ENCODE measurements around the gene TMEM151B. TPM values are rescaled to one million over a fixed set of nuclear protein-coding genes. Genes with fewer than 3 reads are reported as not detected.
A peak's percentile ranks its signal among the peaks of the same experiment; 100 is the strongest.

TMEM151B gene
- total and polyA plus RNA-seq, 2 of the 13 experiments (the other 11 are each of a cell fraction or from before 2014, with no cell fraction given): not detected

DNA sequence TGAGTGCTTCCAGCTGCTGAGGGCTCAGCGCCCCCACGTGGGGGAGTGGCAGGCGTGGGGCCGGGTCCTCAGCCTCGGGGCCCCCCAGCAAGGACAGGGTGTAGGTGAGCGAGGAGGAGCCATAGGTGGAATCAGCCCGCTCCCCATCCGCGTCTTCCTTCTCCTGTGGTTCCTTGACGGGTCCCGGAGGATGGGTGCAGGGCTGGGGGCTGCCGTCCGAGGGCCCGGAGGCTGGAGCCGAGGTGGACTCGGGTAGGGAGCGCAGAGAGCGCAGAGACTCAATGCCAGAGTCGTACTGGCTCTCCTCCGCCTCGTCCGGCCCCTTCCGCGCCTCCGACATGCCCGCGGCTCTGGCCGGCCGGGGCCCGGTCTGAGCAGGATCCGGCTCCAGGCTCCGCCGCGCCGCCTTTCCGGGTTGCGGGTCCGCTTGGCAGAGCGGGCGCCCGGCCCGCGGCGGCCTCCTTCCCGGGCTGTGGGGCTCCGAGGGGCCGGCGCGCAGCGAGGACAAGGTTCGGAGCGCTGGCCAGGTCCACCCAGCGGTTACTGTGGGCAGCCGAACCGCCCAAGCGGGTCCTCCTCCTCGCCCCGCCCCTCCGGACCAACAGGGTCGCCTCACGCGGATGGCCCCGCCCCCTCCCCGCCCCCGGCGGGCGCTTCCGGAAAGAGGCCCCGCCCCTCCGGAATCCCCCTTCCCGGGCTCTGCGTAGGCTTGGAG lies 5.1 kb upstream of the TMEM151B start, which contains the start of gene NFKBIE (continued):
- peak; percentile 79; the same call in 1 of the 2 replicates for TF ChIP-seq ZNF547 (CRISPR knock-in tag; IDR thresholded peaks at IDR 0.05)
- no peak for TF ChIP-seq ZNF256 (CRISPR knock-in tag; conservative IDR thresholded peaks at IDR 0.05)
- no peak; the same call in 1 of the 2 replicates for TF ChIP-seq ZNF816 (CRISPR knock-in tag; IDR thresholded peaks at IDR 0.05; ENCODE audit: borderline replicate concordance)
- TF ChIP-seq, protein P1, sequence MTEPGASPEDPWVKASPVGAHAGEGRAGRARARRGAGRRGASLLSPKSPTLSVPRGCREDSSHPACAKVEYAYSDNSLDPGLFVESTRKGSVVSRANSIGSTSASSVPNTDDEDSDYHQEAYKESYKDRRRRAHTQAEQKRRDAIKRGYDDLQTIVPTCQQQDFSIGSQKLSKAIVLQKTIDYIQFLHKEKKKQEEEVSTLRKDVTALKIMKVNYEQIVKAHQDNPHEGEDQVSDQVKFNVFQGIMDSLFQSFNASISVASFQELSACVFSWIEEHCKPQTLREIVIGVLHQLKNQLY (CRISPR knock-in tag; IDR thresholded peaks at IDR 0.05): no peak
- peak; percentile 93 for TF ChIP-seq POLR2G (IDR thresholded peaks at IDR 0.05; ENCODE audit: low read depth, low read length)
- TF ChIP-seq SP5 (CRISPR knock-in tag; IDR thresholded peaks at IDR 0.05; ENCODE audit: borderline replicate concordance, low read depth): peak; percentile 49
- TF ChIP-seq DMAP1 (CRISPR knock-in tag; IDR thresholded peaks at IDR 0.05): no peak; the same call in 1 of the 2 replicates
- TF ChIP-seq, protein P2, sequence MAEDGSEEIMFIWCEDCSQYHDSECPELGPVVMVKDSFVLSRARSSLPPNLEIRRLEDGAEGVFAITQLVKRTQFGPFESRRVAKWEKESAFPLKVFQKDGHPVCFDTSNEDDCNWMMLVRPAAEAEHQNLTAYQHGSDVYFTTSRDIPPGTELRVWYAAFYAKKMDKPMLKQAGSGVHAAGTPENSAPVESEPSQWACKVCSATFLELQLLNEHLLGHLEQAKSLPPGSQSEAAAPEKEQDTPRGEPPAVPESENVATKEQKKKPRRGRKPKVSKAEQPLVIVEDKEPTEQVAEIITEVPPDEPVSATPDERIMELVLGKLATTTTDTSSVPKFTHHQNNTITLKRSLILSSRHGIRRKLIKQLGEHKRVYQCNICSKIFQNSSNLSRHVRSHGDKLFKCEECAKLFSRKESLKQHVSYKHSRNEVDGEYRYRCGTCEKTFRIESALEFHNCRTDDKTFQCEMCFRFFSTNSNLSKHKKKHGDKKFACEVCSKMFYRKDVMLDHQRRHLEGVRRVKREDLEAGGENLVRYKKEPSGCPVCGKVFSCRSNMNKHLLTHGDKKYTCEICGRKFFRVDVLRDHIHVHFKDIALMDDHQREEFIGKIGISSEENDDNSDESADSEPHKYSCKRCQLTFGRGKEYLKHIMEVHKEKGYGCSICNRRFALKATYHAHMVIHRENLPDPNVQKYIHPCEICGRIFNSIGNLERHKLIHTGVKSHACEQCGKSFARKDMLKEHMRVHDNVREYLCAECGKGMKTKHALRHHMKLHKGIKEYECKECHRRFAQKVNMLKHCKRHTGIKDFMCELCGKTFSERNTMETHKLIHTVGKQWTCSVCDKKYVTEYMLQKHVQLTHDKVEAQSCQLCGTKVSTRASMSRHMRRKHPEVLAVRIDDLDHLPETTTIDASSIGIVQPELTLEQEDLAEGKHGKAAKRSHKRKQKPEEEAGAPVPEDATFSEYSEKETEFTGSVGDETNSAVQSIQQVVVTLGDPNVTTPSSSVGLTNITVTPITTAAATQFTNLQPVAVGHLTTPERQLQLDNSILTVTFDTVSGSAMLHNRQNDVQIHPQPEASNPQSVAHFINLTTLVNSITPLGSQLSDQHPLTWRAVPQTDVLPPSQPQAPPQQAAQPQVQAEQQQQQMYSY (CRISPR knock-in tag; IDR thresholded peaks at IDR 0.05): peak; percentile 63; the same call in 1 of the 2 replicates
- no peak for TF ChIP-seq ARNT (IDR thresholded peaks at IDR 0.05)
- TF ChIP-seq, protein P3, sequence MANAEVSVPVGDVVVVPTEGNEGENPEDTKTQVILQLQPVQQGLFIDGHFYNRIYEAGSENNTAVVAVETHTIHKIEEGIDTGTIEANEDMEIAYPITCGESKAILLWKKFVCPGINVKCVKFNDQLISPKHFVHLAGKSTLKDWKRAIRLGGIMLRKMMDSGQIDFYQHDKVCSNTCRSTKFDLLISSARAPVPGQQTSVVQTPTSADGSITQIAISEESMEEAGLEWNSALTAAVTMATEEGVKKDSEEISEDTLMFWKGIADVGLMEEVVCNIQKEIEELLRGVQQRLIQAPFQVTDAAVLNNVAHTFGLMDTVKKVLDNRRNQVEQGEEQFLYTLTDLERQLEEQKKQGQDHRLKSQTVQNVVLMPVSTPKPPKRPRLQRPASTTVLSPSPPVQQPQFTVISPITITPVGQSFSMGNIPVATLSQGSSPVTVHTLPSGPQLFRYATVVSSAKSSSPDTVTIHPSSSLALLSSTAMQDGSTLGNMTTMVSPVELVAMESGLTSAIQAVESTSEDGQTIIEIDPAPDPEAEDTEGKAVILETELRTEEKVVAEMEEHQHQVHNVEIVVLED (CRISPR knock-in tag; IDR thresholded peaks at IDR 0.05; ENCODE audit: borderline replicate concordance): no peak
- TF ChIP-seq, protein P4, sequence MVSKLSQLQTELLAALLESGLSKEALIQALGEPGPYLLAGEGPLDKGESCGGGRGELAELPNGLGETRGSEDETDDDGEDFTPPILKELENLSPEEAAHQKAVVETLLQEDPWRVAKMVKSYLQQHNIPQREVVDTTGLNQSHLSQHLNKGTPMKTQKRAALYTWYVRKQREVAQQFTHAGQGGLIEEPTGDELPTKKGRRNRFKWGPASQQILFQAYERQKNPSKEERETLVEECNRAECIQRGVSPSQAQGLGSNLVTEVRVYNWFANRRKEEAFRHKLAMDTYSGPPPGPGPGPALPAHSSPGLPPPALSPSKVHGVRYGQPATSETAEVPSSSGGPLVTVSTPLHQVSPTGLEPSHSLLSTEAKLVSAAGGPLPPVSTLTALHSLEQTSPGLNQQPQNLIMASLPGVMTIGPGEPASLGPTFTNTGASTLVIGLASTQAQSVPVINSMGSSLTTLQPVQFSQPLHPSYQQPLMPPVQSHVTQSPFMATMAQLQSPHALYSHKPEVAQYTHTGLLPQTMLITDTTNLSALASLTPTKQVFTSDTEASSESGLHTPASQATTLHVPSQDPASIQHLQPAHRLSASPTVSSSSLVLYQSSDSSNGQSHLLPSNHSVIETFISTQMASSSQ (IDR thresholded peaks at IDR 0.05; ENCODE audit: low read depth): no peak
- TF ChIP-seq, protein P4 (CRISPR knock-in tag; IDR thresholded peaks at IDR 0.05; ENCODE audit: borderline replicate concordance): peak; percentile 29; the same call in 1 of the 2 replicates
- no peak for TF ChIP-seq MED8 (CRISPR knock-in tag; IDR thresholded peaks at IDR 0.05; ENCODE audit: insufficient replicate concordance)
- peak; percentile 67 for TF ChIP-seq ZMYM4 (CRISPR knock-in tag; IDR thresholded peaks at IDR 0.05)
- TF ChIP-seq KMT2B (CRISPR knock-in tag; IDR thresholded peaks at IDR 0.05): no peak
- no peak for TF ChIP-seq TCF7 (IDR thresholded peaks at IDR 0.05; ENCODE audit: low read depth)
- 0 out of 2 replicates have a peak, but pooled peaks have one; percentile 52 for TF ChIP-seq HOXA9 (CRISPR knock-in tag; IDR thresholded peaks at IDR 0.05; ENCODE audit: borderline replicate concordance)
- no peak for TF ChIP-seq SMARCC2 (IDR thresholded peaks at IDR 0.05)

All from HepG2 (cell line).